ENCODE measurements around the gene PARN.

GRCh38 chr16:14499110-14499509, 130.9 kb downstream of the PARN start:
- no peak for TF ChIP-seq RFX5 (IDR thresholded peaks at IDR 0.05; ENCODE audit: low read depth, low read length)
- TF ChIP-seq CTCF (conservative IDR thresholded peaks at IDR 0.05; ENCODE audit: low read depth, low read length) = no peak
- no peak for TF ChIP-seq MXI1 (IDR thresholded peaks at IDR 0.05; ENCODE audit: borderline replicate concordance, low read depth, low read length)
- no peak for TF ChIP-seq RCOR1 (IDR thresholded peaks at IDR 0.05; ENCODE audit: insufficient replicate concordance, low read length)
